SK-N-SH (cell line): ENCODE data around the gene KRTAP3-3. TPM values are rescaled to one million over a fixed set of nuclear protein-coding genes. Genes with fewer than 3 reads are reported as not detected.

ENCODE experiments used
- CTCF ChIA-PET: fragments of 300-600, 350-600 bp; formaldehyde crosslinking; extraction: SDS; loops from one replicate; lab custom pipeline; 2021; lab: Yijun Ruan, JAX
- POLR2A ChIA-PET: fragments of 350-600 bp; sonication (Branson Sonifier 250); formaldehyde crosslinking; extraction: SDS; loops from one replicate; lab custom pipeline; 2020; ENCODE audit warnings: antibody characterized with exemption, inconsistent platforms; lab: Yijun Ruan, JAX
- DNase-seq: peaks from one replicate; pipeline ENCODE4 v3.0.0; 2012
- H2AFZ ChIP-seq: fragments of 200-600 bp; sonication (generic); 2 replicates; pipeline ENCODE4 v1.8.1; 2016; ENCODE audit warnings: antibody characterized with exemption, mild to moderate bottlenecking, low read depth
- H3F3A ChIP-seq: fragments of 200-600 bp; sonication (generic); replicated peaks from 2 replicates; pipeline ENCODE3; 2016; ENCODE audit warnings: antibody characterized with exemption, mild to moderate bottlenecking; ENCODE audit not compliant: insufficient read depth
- H3K27ac ChIP-seq, 2 experiments: fragments of 200-500 bp in 1 of 2; fragments of 200-600 bp in 1 of 2; sonication (Bioruptor generic) in 1 of 2; sonication (generic), shearing (Covaris generic) in 1 of 2; 2 replicates each; pipeline versions ENCODE4 v1.5.1 to v1.6.1; 2014 to 2016; ENCODE audit warnings: low read depth in 2 of 2, inconsistent platforms in 1 of 2, low read length in 1 of 2, mild to moderate bottlenecking in 1 of 2, mixed read lengths in 1 of 2
- H3K27me3 ChIP-seq: fragments of 200-600 bp; sonication (generic), shearing (Covaris generic); 2 replicates; pipeline ENCODE4 v1.6.1; 2016; ENCODE audit warnings: mixed run types; ENCODE audit not compliant: insufficient read depth
- H3K36me3 ChIP-seq, 2 experiments: fragments of 200-500 bp in 1 of 2; fragments of 200-600 bp in 1 of 2; sonication (Bioruptor generic) in 1 of 2; sonication (generic) in 1 of 2; replicated peaks in 1 of 2; 2 replicates each; pipeline versions ENCODE3 to v1.5.1; 2014 to 2016; ENCODE audit warnings: low read length in 1 of 2, mild to moderate bottlenecking in 1 of 2; ENCODE audit not compliant: insufficient read depth in 2 of 2, control insufficient read depth in 1 of 2
- H3K4me1 ChIP-seq, 2 experiments: fragments of 200-500 bp in 1 of 2; fragments of 200-600 bp in 1 of 2; sonication (Bioruptor generic) in 1 of 2; sonication (generic), shearing (Covaris generic) in 1 of 2; 2 replicates each; pipeline versions ENCODE4 v1.5.1 to v1.6.1; 2014 to 2016; ENCODE audit warnings: low read depth in 1 of 2, low read length in 1 of 2, mixed run types in 1 of 2; ENCODE audit not compliant: insufficient read depth in 2 of 2, control insufficient read depth in 1 of 2
- H3K4me2 ChIP-seq: fragments of 200-600 bp; sonication (generic), shearing (Covaris generic); 2 replicates; pipeline ENCODE4 v1.6.1; 2017; ENCODE audit warnings: mixed run types
- H3K4me3 ChIP-seq, 2 experiments: fragments of 200-500 bp in 1 of 2; fragments of 200-600 bp in 1 of 2; sonication (Bioruptor generic) in 1 of 2; sonication (generic), shearing (Covaris generic) in 1 of 2; 2 replicates each; pipeline versions ENCODE4 v1.5.1 to v1.8.1; 2014 to 2016; ENCODE audit warnings: low read depth in 2 of 2, inconsistent platforms in 1 of 2, low read length in 1 of 2, mild to moderate bottlenecking in 1 of 2, mixed read lengths in 1 of 2, moderate library complexity in 1 of 2
- H3K79me2 ChIP-seq: fragments of 200-600 bp; sonication (generic); 2 replicates; pipeline ENCODE4 v1.8.1; 2017; ENCODE audit warnings: mild to moderate bottlenecking; ENCODE audit not compliant: insufficient read depth
- H3K9ac ChIP-seq: fragments of 200-600 bp; sonication (generic); 2 replicates; pipeline ENCODE4 v1.6.1; 2017; ENCODE audit warnings: mixed run types
- H3K9me2 ChIP-seq: fragments of 200-600 bp; sonication (generic); 2 replicates; pipeline ENCODE4 v1.6.1; 2017; ENCODE audit warnings: mixed run types
- H3K9me3 ChIP-seq: fragments of 200-600 bp; sonication (generic); 2 replicates; pipeline ENCODE4 v1.6.1; 2017; ENCODE audit warnings: mixed run types, mild to moderate bottlenecking, moderate library complexity
- H4K20me1 ChIP-seq: fragments of 200-600 bp; sonication (generic); 2 replicates; pipeline ENCODE4 v1.6.1; 2017; ENCODE audit warnings: mild to moderate bottlenecking, mixed run types; ENCODE audit not compliant: insufficient read depth
- CHD2 ChIP-seq: fragments of 150-350 bp; IDR thresholded peaks from 2 replicates; pipeline ENCODE4 v1.6.1; 2018; ENCODE audit warnings: low read length; ENCODE audit not compliant: partially characterized antibody
- ELF1 ChIP-seq: IDR thresholded peaks from 2 replicates; pipeline ENCODE4 v1.4.0; 2012
- EP300 ChIP-seq, 2 experiments: IDR thresholded peaks; 2 replicates each; pipeline versions ENCODE4 v1.4.0 to v1.6.1; 2012; ENCODE audit warnings: borderline replicate concordance in 1 of 2, low read depth in 1 of 2, low read length in 1 of 2
- FOSL2 ChIP-seq: IDR thresholded peaks from 2 replicates; pipeline ENCODE4 v1.4.0; 2012; ENCODE audit warnings: low read depth, mild to moderate bottlenecking, moderate library complexity, borderline replicate concordance
- FOXM1 ChIP-seq: IDR thresholded peaks from 2 replicates; pipeline ENCODE4 v1.4.0; 2012; ENCODE audit warnings: low read depth, mild to moderate bottlenecking
- GABPA ChIP-seq: IDR thresholded peaks from 2 replicates; pipeline ENCODE4 v1.4.0; 2012; ENCODE audit warnings: low read depth, mild to moderate bottlenecking
- IRF3 ChIP-seq: fragments of 150-350 bp; IDR thresholded peaks from 2 replicates; pipeline ENCODE4 v1.6.1; 2016; ENCODE audit warnings: mild to moderate bottlenecking, low read depth, low read length
- JUND ChIP-seq: IDR thresholded peaks from 2 replicates; pipeline ENCODE4 v1.4.0; 2012
- MXI1 ChIP-seq: IDR thresholded peaks from 2 replicates; pipeline ENCODE4 v1.6.1; 2012; ENCODE audit warnings: mild to moderate bottlenecking, low read depth, low read length, improper control_type of control experiment
- NFIC ChIP-seq: IDR thresholded peaks from 2 replicates; pipeline ENCODE4 v1.4.0; 2012; ENCODE audit warnings: borderline replicate concordance
- RCOR1 ChIP-seq: fragments of 150-350 bp; IDR thresholded peaks from 2 replicates; pipeline ENCODE4 v1.6.1; 2017; ENCODE audit warnings: antibody characterized with exemption, low read length
- RXRA ChIP-seq: IDR thresholded peaks from 2 replicates; pipeline ENCODE4 v1.4.0; 2012; ENCODE audit warnings: low read depth, mild to moderate bottlenecking, borderline replicate concordance
- SIN3A ChIP-seq: IDR thresholded peaks from 2 replicates; pipeline ENCODE4 v1.6.1; 2012; ENCODE audit warnings: low read depth, mild to moderate bottlenecking, low read length, moderate library complexity, borderline replicate concordance
- TCF12 ChIP-seq: IDR thresholded peaks from 2 replicates; pipeline ENCODE4 v1.4.0; 2012
- TEAD4 ChIP-seq: IDR thresholded peaks from 2 replicates; pipeline ENCODE4 v1.4.0; 2012; ENCODE audit warnings: mild to moderate bottlenecking, borderline replicate concordance; ENCODE audit not compliant: insufficient read depth
- WGBS: methylation state at CpG from one replicate; pipeline ENCODE4 v1.1.6; 2017; ENCODE audit warnings: low lambda C conversion rate; 5-methylcytosine and 5-hydroxymethylcytosine counted together
- polyA plus RNA-seq, 3 experiments: library from polyadenylated mRNA; depleted of rRNA; stranded (reverse); fragments of >200 nt; gene quantifications; 2 replicates each; pipeline ENCODE4 v1.2.3, GENCODE V29; 2012
- TF ChIP-seq, protein P1 (sequence below): fragments of 200-600 bp; sonication (generic); IDR thresholded peaks from 2 replicates; pipeline ENCODE4 v1.6.1; 2017; ENCODE audit warnings: antibody characterized with exemption, mild to moderate bottlenecking, moderate library complexity
- TF ChIP-seq, protein P2 (sequence below): IDR thresholded peaks from 2 replicates; pipeline ENCODE4 v1.4.0; 2012; ENCODE audit warnings: low read depth, borderline replicate concordance
- TF ChIP-seq, protein P3 (sequence below): IDR thresholded peaks from 2 replicates; pipeline ENCODE4 v1.4.0; 2012; ENCODE audit warnings: low read depth, borderline replicate concordance

KRTAP3-3 gene
- polyA plus RNA-seq, 1 of the 3 experiments (the other 2 are of a cell fraction), result not detected

DNA sequence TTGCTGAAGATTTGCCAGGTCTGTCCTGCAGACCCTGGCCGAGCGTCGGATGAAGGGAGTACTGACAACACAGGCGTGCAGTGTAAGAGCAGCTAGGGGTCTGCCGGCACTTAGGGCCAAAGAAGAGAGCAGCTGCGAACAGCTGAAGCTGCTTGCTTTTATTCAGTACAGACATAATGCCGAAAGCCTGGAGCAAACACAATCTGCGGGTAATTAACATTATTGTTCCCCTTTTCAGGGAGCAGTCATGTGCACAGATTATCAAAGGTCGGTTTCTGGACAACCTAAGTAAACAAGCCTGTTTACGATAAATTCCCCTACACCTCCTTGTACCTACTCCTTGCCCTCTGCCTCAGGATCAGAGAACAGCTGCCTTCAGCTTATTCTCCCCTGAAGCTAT lies 44.5 kb downstream of the KRTAP3-3 start (continued):
- TF ChIP-seq, protein P1, sequence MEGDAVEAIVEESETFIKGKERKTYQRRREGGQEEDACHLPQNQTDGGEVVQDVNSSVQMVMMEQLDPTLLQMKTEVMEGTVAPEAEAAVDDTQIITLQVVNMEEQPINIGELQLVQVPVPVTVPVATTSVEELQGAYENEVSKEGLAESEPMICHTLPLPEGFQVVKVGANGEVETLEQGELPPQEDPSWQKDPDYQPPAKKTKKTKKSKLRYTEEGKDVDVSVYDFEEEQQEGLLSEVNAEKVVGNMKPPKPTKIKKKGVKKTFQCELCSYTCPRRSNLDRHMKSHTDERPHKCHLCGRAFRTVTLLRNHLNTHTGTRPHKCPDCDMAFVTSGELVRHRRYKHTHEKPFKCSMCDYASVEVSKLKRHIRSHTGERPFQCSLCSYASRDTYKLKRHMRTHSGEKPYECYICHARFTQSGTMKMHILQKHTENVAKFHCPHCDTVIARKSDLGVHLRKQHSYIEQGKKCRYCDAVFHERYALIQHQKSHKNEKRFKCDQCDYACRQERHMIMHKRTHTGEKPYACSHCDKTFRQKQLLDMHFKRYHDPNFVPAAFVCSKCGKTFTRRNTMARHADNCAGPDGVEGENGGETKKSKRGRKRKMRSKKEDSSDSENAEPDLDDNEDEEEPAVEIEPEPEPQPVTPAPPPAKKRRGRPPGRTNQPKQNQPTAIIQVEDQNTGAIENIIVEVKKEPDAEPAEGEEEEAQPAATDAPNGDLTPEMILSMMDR, result no peak
- no peak for TF ChIP-seq RCOR1
- no peak for TF ChIP-seq ELF1
- no peak for TF ChIP-seq JUND
- TF ChIP-seq NFIC, result no peak
- no peak for TF ChIP-seq TCF12
- TF ChIP-seq GABPA, result no peak
- TF ChIP-seq, all 33 proteins: peak for 0

GRCh38 chr17:40947929-40948328 lies 46.0 kb downstream of the KRTAP3-3 start:
- no peaks in the 10 kb centered on the region for H3K9me3 ChIP-seq
- H3K36me3 ChIP-seq, result no peaks in the 10 kb centered on the region
- H3K27ac ChIP-seq, result no peak overlapping the region
- CTCF ChIA-PET, result interaction anchor here (0.8 to 1.5 kb wide), 4 partner anchors 16 to 715 kb away, joined by 3 to 6 read pairs (median 4); no protein-coding TSS in a partner anchor
- TF ChIP-seq RXRA (no peak), FOSL2 (no peak), FOXM1 (no peak)
- no peak overlapping the region for H2AFZ ChIP-seq
- POLR2A ChIA-PET, result no interaction called here
- H3F3A ChIP-seq, result no peaks in the 10 kb centered on the region
- no peak overlapping the region for H3K9ac ChIP-seq
- peaks cover 52% of the 10 kb centered on the region; the same call in 1 of the 2 replicates for H3K27me3 ChIP-seq
- H3K79me2 ChIP-seq, result no peaks in the 10 kb centered on the region
- no peak overlapping the region for H3K4me2 ChIP-seq
- 13% methylated on average over 2 of the region's 2 CpGs for WGBS
- no peaks in the 10 kb centered on the region for H4K20me1 ChIP-seq
- no peak for DNase-seq
- no peaks in the 10 kb centered on the region for H3K9me2 ChIP-seq
- H3K4me3 ChIP-seq, result no peak overlapping the region
- H3K4me1 ChIP-seq, result no peaks in the 10 kb centered on the region

GRCh38 chr17:40945414-40945813 lies 48.5 kb downstream of the KRTAP3-3 start:
- Histone ChIP-seq H3F3A (no peaks in the 10 kb centered on the region), H3K36me3 (no peaks in the 10 kb centered on the region), H3K4me1 (no peaks in the 10 kb centered on the region), H2AFZ (no peak overlapping the region), H3K27ac (no peak overlapping the region), H3K4me2 (no peak overlapping the region), H3K9ac (no peak overlapping the region), H3K79me2 (no peaks in the 10 kb centered on the region), H3K4me3 (no peak overlapping the region), H3K27me3 (peaks cover 63% of the 10 kb centered on the region; the same call in 1 of the 2 replicates), H3K9me3 (no peaks in the 10 kb centered on the region), H3K9me2 (no peaks in the 10 kb centered on the region), H4K20me1 (no peaks in the 10 kb centered on the region)
- no peak for DNase-seq
- WGBS, result 41% methylated on average over 6 of the region's 6 CpGs
- ChIA-PET POLR2A (no interaction called here), CTCF (interaction anchor here (0.9 to 1.7 kb wide), 2 partner anchors 18 to 717 kb away, joined by 3 to 4 read pairs; no protein-coding TSS in a partner anchor)
- no peak for TF ChIP-seq RXRA
- TF ChIP-seq NFIC, result no peak
- TF ChIP-seq IRF3, result no peak
- no peak for TF ChIP-seq CHD2
- no peak for TF ChIP-seq MXI1
- TF ChIP-seq, protein P2, sequence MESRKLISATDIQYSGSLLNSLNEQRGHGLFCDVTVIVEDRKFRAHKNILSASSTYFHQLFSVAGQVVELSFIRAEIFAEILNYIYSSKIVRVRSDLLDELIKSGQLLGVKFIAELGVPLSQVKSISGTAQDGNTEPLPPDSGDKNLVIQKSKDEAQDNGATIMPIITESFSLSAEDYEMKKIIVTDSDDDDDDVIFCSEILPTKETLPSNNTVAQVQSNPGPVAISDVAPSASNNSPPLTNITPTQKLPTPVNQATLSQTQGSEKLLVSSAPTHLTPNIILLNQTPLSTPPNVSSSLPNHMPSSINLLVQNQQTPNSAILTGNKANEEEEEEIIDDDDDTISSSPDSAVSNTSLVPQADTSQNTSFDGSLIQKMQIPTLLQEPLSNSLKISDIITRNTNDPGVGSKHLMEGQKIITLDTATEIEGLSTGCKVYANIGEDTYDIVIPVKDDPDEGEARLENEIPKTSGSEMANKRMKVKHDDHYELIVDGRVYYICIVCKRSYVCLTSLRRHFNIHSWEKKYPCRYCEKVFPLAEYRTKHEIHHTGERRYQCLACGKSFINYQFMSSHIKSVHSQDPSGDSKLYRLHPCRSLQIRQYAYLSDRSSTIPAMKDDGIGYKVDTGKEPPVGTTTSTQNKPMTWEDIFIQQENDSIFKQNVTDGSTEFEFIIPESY, result no peak
- no peak for TF ChIP-seq TEAD4
- TF ChIP-seq EP300 (IDR thresholded peaks at IDR 0.05; ENCODE audit: borderline replicate concordance in 1 of 2, low read depth in 1 of 2, low read length in 1 of 2), result no peak
- TF ChIP-seq FOSL2, result no peak
- TF ChIP-seq, protein P3, sequence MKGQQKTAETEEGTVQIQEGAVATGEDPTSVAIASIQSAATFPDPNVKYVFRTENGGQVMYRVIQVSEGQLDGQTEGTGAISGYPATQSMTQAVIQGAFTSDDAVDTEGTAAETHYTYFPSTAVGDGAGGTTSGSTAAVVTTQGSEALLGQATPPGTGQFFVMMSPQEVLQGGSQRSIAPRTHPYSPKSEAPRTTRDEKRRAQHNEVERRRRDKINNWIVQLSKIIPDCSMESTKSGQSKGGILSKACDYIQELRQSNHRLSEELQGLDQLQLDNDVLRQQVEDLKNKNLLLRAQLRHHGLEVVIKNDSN, result no peak
- TF ChIP-seq SIN3A, result no peak
